GM19239 (cell line): Measurements from ENCODE around the gene TEX14.

Experiments used
- DNase-seq: peaks from one replicate; pipeline ENCODE4 v3.0.0; 2011; ENCODE audit warnings: low spot score; ENCODE audit not compliant: insufficient read length
- FAIRE-seq: peaks from 2 replicates; lab custom pipeline; 2011; peaks lifted over from hg19 to GRCh38; lab: Jason Lieb, UNC

The TEX14 gene

GRCh38 chr17:58533616-58534188 lies 158.1 kb downstream of the TEX14 start:
- FAIRE-seq (no peak), DNase-seq (no peak)

- no peak for FAIRE-seq
- no peak for DNase-seq
Measured at GRCh38 chr17:58532555-58532951, 159.3 kb downstream of the TEX14 start.

GRCh38 chr17:58531661-58532554 lies 159.9 kb downstream of the TEX14 start:
- DNase-seq (peak; percentile 64), FAIRE-seq (no peak)

GRCh38 chr17:58531122-58531521 lies 160.7 kb downstream of the TEX14 start:
- FAIRE-seq: no peak
- DNase-seq: no peak

GRCh38 chr17:58530655-58531054 lies 161.2 kb downstream of the TEX14 start:
- FAIRE-seq (no peak), DNase-seq (no peak)

- DNase-seq (no peak), FAIRE-seq (no peak)
Measured at GRCh38 chr17:58529275-58529674, 162.6 kb downstream of the TEX14 start.

- FAIRE-seq: no peak
- DNase-seq: no peak
Measured at GRCh38 chr17:58528443-58528842, 163.4 kb downstream of the TEX14 start.

- DNase-seq: no peak
- no peak for FAIRE-seq
Measured at GRCh38 chr17:58527949-58528348, 163.9 kb downstream of the TEX14 start.

- no peak for FAIRE-seq
- no peak for DNase-seq
Measured at GRCh38 chr17:58527306-58527705, 164.5 kb downstream of the TEX14 start.

GRCh38 chr17:58525239-58525638 lies 166.6 kb downstream of the TEX14 start:
- DNase-seq: no peak
- FAIRE-seq: no peak

GRCh38 chr17:58521680-58522079 lies 170.2 kb downstream of the TEX14 start:
- DNase-seq: no peak
- no peak for FAIRE-seq

- no peak for DNase-seq
- FAIRE-seq: no peak
Measured at GRCh38 chr17:58520843-58521430, 170.9 kb downstream of the TEX14 start.

GRCh38 chr17:58517928-58518609 lies 173.8 kb downstream of the TEX14 start:
- DNase-seq (peak; percentile 82), FAIRE-seq (peak; percentile 95)

- no peak for FAIRE-seq
- DNase-seq: peak; percentile 54
Measured at GRCh38 chr17:58517378-58517927, 174.4 kb downstream of the TEX14 start.

- FAIRE-seq: no peak
- DNase-seq: no peak
Measured at GRCh38 chr17:58516644-58517377, 175.0 kb downstream of the TEX14 start.

- no peak for FAIRE-seq
- DNase-seq: no peak
Measured at GRCh38 chr17:58515286-58515685, 176.6 kb downstream of the TEX14 start.

- no peak for FAIRE-seq
- DNase-seq: no peak
Measured at GRCh38 chr17:58514770-58515157, 177.1 kb downstream of the TEX14 start.

- DNase-seq (peak; percentile 64), FAIRE-seq (peak; percentile 51)
Measured at GRCh38 chr17:58513965-58514769, 177.7 kb downstream of the TEX14 start, which contains the start of gene MTMR4. TSS of gene MTMR4 (minus strand) at chr17:58514638. CDS start at chr17:58514407, 231 bp downstream.
